ENCODE results near the gene BIRC6.

DNA sequence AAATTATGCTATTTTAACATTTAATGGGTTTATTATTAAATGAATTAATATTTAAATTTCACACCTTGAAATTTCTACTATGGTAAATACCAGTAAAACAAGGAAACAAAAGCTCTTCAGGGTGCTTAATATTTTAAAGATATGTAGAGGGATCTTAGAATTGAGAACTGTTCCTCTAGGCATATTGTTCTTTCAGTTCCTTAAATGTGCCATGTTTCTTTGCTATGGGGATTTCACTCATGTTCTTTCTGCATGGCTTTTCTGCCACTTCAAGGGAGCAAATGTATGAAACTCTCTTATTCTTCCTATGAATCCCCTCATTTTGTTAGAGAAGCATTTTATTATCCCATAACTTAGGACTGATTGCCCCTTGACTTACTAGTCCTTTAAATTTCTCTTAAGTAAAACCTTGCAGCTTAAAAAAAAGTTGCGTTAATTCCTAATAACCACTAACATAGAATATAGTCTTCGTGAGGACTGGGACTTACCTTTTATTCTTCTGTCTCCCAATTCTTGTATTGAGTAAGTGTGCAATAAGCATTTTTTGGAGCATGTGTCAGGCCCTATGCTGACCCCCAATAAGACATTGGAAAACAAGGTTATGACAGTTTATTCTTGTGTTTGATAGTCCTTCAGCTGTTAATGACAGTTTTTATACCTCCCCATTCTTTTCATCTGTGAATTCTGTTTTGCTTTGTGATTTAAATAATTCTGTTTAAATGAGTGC lies 95.7 kb downstream of the BIRC6 start:
- TF ChIP-seq, protein P1, sequence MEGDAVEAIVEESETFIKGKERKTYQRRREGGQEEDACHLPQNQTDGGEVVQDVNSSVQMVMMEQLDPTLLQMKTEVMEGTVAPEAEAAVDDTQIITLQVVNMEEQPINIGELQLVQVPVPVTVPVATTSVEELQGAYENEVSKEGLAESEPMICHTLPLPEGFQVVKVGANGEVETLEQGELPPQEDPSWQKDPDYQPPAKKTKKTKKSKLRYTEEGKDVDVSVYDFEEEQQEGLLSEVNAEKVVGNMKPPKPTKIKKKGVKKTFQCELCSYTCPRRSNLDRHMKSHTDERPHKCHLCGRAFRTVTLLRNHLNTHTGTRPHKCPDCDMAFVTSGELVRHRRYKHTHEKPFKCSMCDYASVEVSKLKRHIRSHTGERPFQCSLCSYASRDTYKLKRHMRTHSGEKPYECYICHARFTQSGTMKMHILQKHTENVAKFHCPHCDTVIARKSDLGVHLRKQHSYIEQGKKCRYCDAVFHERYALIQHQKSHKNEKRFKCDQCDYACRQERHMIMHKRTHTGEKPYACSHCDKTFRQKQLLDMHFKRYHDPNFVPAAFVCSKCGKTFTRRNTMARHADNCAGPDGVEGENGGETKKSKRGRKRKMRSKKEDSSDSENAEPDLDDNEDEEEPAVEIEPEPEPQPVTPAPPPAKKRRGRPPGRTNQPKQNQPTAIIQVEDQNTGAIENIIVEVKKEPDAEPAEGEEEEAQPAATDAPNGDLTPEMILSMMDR (conservative IDR thresholded peaks at IDR 0.05; ENCODE audit: low read length), result no peak
- TF ChIP-seq EZH2phosphoT487 (IDR thresholded peaks at IDR 0.05; ENCODE audit: borderline replicate concordance, low read depth, low read length), result no peak
